ENCODE measurements around the gene RPS6KA3.

The RPS6KA3 gene

DNA sequence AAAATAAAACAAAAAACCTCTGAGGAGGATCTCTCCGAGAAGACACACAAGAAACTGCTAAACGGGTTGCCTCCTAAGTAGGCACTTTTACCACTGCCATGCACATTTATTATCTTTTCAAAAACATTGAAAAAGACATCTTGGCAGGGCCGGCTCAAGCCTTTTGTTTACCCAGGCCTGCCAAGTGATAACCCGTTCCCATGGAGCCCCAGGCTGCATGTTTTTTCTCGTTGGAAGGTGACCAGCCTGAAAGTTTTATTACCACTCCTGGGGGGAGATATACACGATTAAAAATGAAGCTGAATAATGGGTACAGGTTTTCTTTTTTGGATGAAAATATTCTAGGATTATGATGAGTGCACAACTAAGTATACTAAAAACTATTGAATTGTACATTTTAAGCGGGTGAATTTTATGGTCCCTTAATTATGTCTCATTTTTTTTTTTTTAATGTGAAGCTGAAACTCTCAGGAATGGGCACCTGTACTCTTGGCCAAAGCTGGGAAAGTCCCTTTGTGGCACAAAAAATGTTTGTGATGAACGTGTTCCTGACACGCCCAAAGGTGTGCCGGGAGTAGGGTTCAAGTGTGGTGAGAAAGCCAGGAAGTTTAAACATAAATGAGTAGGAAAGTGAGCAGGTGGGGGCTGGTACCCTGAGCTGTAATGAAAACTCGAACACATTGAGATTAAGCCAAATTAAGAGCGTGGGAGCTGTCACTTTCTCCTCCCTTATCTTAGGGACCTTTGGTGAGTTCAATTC, 148.5 kb downstream of the RPS6KA3 start:
- no peak for DNase-seq (ENCODE audit: low read depth, low spot score)
- no peak overlapping the region for H3K4me3 ChIP-seq (ENCODE audit: low read length)

DNA sequence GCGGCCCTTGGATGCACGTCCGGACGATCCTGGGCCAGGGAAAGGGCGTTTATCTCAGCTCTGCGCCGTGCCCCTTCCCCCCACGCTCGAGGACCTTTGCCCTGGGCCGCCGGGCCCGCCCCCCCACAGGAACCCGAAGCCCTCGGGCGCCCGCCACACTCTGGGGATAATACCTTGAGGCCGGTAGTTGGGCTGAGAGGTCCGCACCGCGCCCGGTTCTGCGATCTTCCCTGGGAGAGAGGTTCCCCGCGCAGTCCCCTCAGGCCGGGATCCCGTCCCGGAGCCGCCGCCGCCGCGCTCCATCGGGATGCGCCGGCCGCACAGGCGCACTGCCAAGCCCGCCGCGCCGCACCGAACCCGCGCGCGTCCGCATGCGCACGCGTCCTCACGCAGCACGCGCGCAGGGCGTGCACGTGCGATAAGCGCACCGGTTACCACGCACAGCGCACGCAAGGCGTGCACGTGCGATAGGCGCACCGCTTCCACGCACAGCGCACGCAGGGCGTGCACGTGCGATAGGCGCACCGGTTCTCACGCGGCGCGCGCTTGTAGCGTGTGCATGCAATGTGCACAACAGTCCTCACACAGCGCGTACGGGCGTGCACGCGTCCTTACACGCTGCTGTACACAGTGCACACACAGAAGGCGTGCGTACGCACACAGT, 150.0 kb downstream of the RPS6KA3 start, which contains the start of gene MAP7D2:
Gene MAP7D2 (minus strand): TSS at position 331 of the 664 bp plus-strand sequence. CDS start 28 bp downstream, at position 303.
- no peak within 1 kb of the TSS for H3K4me3 ChIP-seq (ENCODE audit: low read length)
- no peak for DNase-seq (ENCODE audit: low read depth, low spot score)

DNA sequence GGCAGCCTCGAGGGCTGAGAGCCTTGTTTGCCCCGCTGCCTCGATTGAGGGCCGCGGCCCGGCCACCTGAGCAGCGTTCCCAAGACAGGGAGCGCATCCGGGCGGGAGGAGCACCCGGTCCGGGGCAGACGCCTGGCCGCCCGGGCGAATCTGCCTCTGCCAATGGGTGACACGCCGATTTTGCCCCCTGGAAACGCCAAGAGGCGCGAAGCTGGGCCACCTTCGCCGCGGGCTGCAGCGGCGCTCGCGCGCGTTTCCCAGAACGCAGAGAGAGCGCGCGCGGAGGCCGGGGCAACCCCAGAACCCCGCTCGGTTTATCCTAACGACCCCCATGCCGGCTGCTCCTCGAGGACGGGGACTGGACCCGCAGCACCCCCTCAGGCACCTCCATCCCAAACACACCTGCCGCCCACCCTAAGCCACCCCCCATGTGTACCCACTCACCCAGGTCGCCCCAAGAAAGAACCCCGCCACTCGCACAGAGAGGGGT, 150.6 kb downstream of the RPS6KA3 start:
- no peak overlapping the region for H3K4me3 ChIP-seq (ENCODE audit: low read length)
- DNase-seq (ENCODE audit: low read depth, low spot score) = no peak

DNA sequence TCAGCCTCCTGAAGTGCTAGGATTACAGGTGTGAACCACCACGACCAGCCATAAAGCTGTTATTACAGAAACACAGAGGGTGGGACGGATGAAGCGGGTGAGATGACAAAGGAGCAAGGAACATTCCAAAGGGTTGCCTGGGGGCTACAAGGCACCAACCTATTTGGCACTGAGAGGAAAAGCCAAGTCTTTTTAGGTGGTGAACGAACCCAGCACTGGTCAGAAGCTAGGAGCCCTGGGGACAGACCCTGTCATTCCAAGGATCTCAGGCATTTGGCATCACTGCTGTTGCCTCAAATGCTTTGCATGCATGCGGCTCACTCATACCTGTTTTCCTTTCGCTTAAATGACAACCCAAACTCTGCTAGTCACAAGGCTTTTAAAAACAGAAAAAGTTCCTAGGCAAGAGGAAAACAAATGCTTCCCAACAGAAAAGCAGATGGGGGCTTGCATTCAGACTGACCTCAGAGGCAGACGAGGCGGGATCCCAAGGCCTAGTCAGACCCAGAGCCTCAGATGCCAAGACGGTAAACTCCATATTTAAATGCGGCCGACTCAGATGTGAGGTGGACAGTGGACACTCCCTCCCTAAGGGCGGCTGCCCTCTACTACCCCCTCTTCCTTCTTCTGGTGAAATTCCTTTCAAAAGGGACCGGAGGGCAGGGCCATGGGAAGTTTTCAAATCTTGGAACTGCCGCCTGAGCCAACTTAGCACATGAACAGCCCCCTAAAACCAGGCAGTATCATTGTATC, 154.5 kb downstream of the RPS6KA3 start:
- no peak for DNase-seq (ENCODE audit: low read depth, low spot score)
- no peak overlapping the region for H3K4me3 ChIP-seq (ENCODE audit: low read length)

DNA sequence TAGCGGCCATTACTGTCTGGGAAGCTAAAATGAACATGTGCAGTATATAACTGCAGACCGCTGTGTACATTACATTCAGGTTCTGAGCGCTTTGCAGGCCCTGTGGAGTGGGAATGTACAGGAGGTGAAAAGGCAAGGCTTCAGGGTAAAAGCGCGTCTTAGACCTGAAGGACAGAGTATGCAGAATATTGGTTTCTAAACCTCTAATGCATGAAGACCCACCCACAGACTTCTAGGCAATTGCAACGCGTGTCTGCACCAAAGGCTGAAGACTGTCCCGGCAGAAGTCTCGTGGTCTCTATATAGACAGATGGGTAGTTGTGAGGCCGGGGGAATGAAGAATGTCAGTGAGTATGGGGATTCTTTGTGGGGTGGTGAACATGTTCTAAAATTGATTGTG, 155.4 kb downstream of the RPS6KA3 start:
- DNase-seq (ENCODE audit: low read depth, low spot score) = no peak
- no peak overlapping the region for H3K4me3 ChIP-seq (ENCODE audit: low read length)

DNA sequence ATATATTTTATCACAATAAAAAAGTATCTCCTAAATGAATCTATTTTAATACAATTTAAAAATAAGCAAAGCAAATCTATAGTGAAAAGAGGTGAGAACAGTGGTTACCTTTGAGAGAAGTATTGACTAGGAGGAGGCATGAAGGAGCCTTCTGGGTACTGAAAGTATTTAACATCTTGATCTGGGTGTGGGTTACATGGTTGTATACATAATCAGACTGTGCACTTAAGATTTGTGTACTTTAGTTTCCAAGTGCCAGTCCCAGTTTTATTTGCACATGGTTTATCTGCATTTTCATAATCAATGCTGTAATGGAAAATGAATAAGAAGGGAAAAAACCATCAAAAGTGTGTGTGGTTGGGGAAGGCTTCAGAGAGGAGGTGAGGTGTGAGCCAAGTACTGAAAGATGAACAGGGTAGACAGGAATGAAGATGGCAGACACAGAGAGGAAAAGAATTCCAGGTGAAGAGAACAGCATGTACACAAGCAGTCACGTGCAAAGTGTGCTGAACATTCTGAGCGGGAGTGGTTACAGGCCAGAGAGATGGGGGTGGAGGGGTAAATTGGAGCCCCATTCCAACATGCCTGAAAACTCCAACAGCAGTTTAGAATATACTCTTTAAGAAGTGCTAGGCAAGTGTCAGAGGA, 164.7 kb downstream of the RPS6KA3 start:
- DNase-seq (ENCODE audit: low read depth, low spot score) = no peak
- H3K4me3 ChIP-seq (ENCODE audit: low read length) = no peak overlapping the region
